GM12878 (cell line): ENCODE data around the gene NFE2L3. TPM values are rescaled to one million over a fixed set of nuclear protein-coding genes. Genes with fewer than 3 reads are reported as not detected.
A peak's percentile ranks its signal among the peaks of the same experiment; 100 is the strongest.

ENCODE experiments used
- ATF2 ChIP-seq: IDR thresholded peaks from 2 replicates; pipeline ENCODE4 v1.6.1; 2012; ENCODE audit warnings: low read length, inconsistent platforms
- BCL11A ChIP-seq: IDR thresholded peaks from 2 replicates; pipeline ENCODE4 v1.6.1; 2011; ENCODE audit warnings: low read depth, low read length
- BHLHE40 ChIP-seq, 2 experiments: fragments of 450-650 bp in 1 of 2; IDR thresholded peaks; 2 replicates each; pipeline ENCODE4 v1.6.1; 2011 to 2017; ENCODE audit warnings: low read depth in 2 of 2, borderline replicate concordance in 1 of 2, improper control_type of control experiment in 1 of 2, low read length in 1 of 2, mild to moderate bottlenecking in 1 of 2
- BRCA1 ChIP-seq: IDR thresholded peaks from 2 replicates; pipeline ENCODE4 v1.6.1; 2011; ENCODE audit warnings: low read depth, low read length, improper control_type of control experiment
- CBX5 ChIP-seq: sonication (generic); IDR thresholded peaks from 2 replicates; pipeline ENCODE4 v1.6.1; 2016; ENCODE audit warnings: low read depth, moderate library complexity, mild to moderate bottlenecking, inconsistent platforms
- DPF2 ChIP-seq: fragments of 450-650 bp; IDR thresholded peaks from 2 replicates; pipeline ENCODE4 v1.6.1; 2017; ENCODE audit warnings: mild to moderate bottlenecking
- FOS ChIP-seq: IDR thresholded peaks from 3 replicates; pipeline ENCODE4 v1.6.1; 2011; ENCODE audit warnings: borderline replicate concordance; ENCODE audit not compliant: insufficient read length; ENCODE audit errors: extremely low read depth
- HDAC2 ChIP-seq: fragments of 200-600 bp; sonication (generic); IDR thresholded peaks from 2 replicates; pipeline ENCODE4 v1.6.1; 2017
- HDAC6 ChIP-seq: fragments of 200-600 bp; sonication (generic); IDR thresholded peaks from one replicate; pipeline ENCODE4 v1.8.0; 2017; ENCODE audit warnings: antibody characterized with exemption; ENCODE audit not compliant: unreplicated experiment
- MEF2A ChIP-seq: IDR thresholded peaks from 2 replicates; pipeline ENCODE4 v1.6.1; 2011; ENCODE audit warnings: low read depth, mild to moderate bottlenecking, low read length, moderate library complexity; ENCODE audit not compliant: insufficient read depth
- MEF2B ChIP-seq: fragments of 450-650 bp; IDR thresholded peaks from 2 replicates; pipeline ENCODE4 v1.6.1; 2018; ENCODE audit warnings: mild to moderate bottlenecking, moderate library complexity; ENCODE audit not compliant: partially characterized antibody, poor library complexity, severe bottlenecking
- NRF1 ChIP-seq: conservative IDR thresholded peaks from 2 replicates; pipeline ENCODE4 v1.6.1; 2011; ENCODE audit warnings: mild to moderate bottlenecking, low read depth, low read length, improper control_type of control experiment
- PML ChIP-seq: IDR thresholded peaks from 2 replicates; pipeline ENCODE4 v1.6.1; 2012; ENCODE audit warnings: low read length, inconsistent platforms
- POLR2AphosphoS2 ChIP-seq: IDR thresholded peaks from 2 replicates; pipeline ENCODE4 v1.6.1; 2011; ENCODE audit warnings: low read depth, mild to moderate bottlenecking, low read length, improper control_type of control experiment, moderate library complexity
- POLR2AphosphoS5 ChIP-seq: IDR thresholded peaks from 2 replicates; pipeline ENCODE4 v1.6.1; 2011; ENCODE audit warnings: mild to moderate bottlenecking, low read length, inconsistent platforms
- POU2F2 ChIP-seq: IDR thresholded peaks from 3 replicates; pipeline ENCODE4 v1.6.1; 2011; ENCODE audit warnings: low read depth, mild to moderate bottlenecking, low read length, borderline replicate concordance
- SPI1 ChIP-seq: IDR thresholded peaks from 2 replicates; pipeline ENCODE4 v1.6.1; 2011; ENCODE audit warnings: low read depth, mild to moderate bottlenecking, low read length, moderate library complexity, borderline replicate concordance; ENCODE audit not compliant: insufficient read depth
- SREBF2 ChIP-seq: IDR thresholded peaks from 2 replicates; pipeline ENCODE4 v1.6.1; 2012; ENCODE audit warnings: mild to moderate bottlenecking, low read length
- ZBTB40 ChIP-seq: fragments of 450-650 bp; IDR thresholded peaks from 2 replicates; pipeline ENCODE4 v1.6.1; 2016; ENCODE audit warnings: mild to moderate bottlenecking, moderate library complexity, borderline replicate concordance
- polyA plus RNA-seq, 11 experiments: library from polyadenylated mRNA; depleted of rRNA in 4 of 11; unstranded in 6 of 11; stranded (reverse) in 5 of 11; fragments of >200 nt; fragmentation: Nextera tagmentation in 4 of 11; fragmentation: Illumina TruSeq in 1 of 11; extraction: Ambion mirVana in 4 of 11; extraction: Trizol in 1 of 11; gene quantifications; 1 replicate in 1 of 11; 2 replicates in 10 of 11; pipeline versions ENCODE4 v1.2.1 to v1.2.3, GENCODE V29; 2011 to 2016; ENCODE audit warnings: inconsistent platforms in 2 of 11, missing spikeins in 2 of 11, low read depth in 1 of 11
- total RNA-seq, 4 experiments: library from RNA; depleted of rRNA in 3 of 4; stranded (reverse); fragments of >200 nt in 3 of 4; fragmentation: Illumina TruSeq in 1 of 4; extraction: Trizol in 1 of 4; gene quantifications; 2 replicates each; pipeline versions ENCODE4 v1.2.1 to v1.2.3, GENCODE V29; 2013 to 2021
- TF ChIP-seq, protein P1 (sequence below): fragments of 450-650 bp; IDR thresholded peaks from 2 replicates; pipeline ENCODE4 v1.6.1; 2016; ENCODE audit warnings: mild to moderate bottlenecking

NFE2L3 gene
- total and polyA plus RNA-seq, 10 of the 15 experiments (the other 5 are each of a cell fraction or from before 2014, with no cell fraction given) = 4.4 to 34.9 (median 13.0) TPM

GRCh38 chr7:26185844-26186180, 33.8 kb downstream of the NFE2L3 start (continued):
- TF ChIP-seq ZBTB40 = no peak
- TF ChIP-seq POLR2AphosphoS2 = peak; percentile 18; the same call in 1 of the 2 replicates
- TF ChIP-seq SREBF2 = no peak
- no peak for TF ChIP-seq BCL11A
- no peak for TF ChIP-seq FOS
- TF ChIP-seq DPF2 = no peak
- TF ChIP-seq MEF2B = no peak
- no peak for TF ChIP-seq BRCA1
- no peak for TF ChIP-seq BHLHE40 (IDR thresholded peaks at IDR 0.05; ENCODE audit: borderline replicate concordance in 1 of 2, low read depth in 2 of 2, low read length in 1 of 2)
- no peak for TF ChIP-seq NRF1
- no peak for TF ChIP-seq POU2F2
- TF ChIP-seq PML = peak; percentile 20
- TF ChIP-seq POLR2AphosphoS5 = 0 out of 2 replicates have a peak, but pooled peaks have one; percentile 1
- TF ChIP-seq HDAC6 = no peak
- no peak for TF ChIP-seq MEF2A
- no peak for TF ChIP-seq HDAC2
- no peak for TF ChIP-seq ATF2
- no peak for TF ChIP-seq CBX5
- TF ChIP-seq SPI1 = no peak
- TF ChIP-seq, protein P1, sequence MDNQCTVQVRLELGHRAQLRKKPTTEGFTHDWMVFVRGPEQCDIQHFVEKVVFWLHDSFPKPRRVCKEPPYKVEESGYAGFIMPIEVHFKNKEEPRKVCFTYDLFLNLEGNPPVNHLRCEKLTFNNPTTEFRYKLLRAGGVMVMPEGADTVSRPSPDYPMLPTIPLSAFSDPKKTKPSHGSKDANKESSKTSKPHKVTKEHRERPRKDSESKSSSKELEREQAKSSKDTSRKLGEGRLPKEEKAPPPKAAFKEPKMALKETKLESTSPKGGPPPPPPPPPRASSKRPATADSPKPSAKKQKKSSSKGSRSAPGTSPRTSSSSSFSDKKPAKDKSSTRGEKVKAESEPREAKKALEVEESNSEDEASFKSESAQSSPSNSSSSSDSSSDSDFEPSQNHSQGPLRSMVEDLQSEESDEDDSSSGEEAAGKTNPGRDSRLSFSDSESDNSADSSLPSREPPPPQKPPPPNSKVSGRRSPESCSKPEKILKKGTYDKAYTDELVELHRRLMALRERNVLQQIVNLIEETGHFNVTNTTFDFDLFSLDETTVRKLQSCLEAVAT = no peak
